Mesothelial cell of epicardium (in vitro differentiated cells): ENCODE results near the gene CCNQ. TPM values are rescaled to one million over a fixed set of nuclear protein-coding genes. Genes with fewer than 3 reads are reported as not detected.

Source experiments
- DNase-seq, 2 experiments: peaks; one replicate each; pipeline ENCODE4 v3.0.0; 2021; ENCODE audit warnings: low spot score in 2 of 2; ENCODE audit not compliant: unreplicated experiment in 2 of 2
- H3K27ac Mint-ChIP-seq: 2 replicates; pipeline ENCODE4 v1.8.0; 2021; ENCODE audit warnings: mixed read lengths
- H3K27me3 Mint-ChIP-seq: 2 replicates; pipeline ENCODE4 v1.8.0; 2021; ENCODE audit warnings: low read depth, mixed read lengths
- H3K36me3 Mint-ChIP-seq: 2 replicates; pipeline ENCODE4 v1.8.0; 2021; ENCODE audit warnings: mixed read lengths
- H3K4me1 Mint-ChIP-seq: 2 replicates; pipeline ENCODE4 v1.8.0; 2021; ENCODE audit warnings: mixed read lengths
- H3K4me3 Mint-ChIP-seq: 2 replicates; pipeline ENCODE4 v1.8.0; 2021; ENCODE audit warnings: mild to moderate bottlenecking, moderate library complexity, mixed read lengths
- H3K9me3 Mint-ChIP-seq: 2 replicates; pipeline ENCODE4 v1.8.0; 2021; ENCODE audit warnings: mixed read lengths
- total RNA-seq: library from RNA; stranded (reverse); gene quantifications from 3 replicates; pipeline ENCODE4 v1.2.1, GENCODE V29; 2021
- TF ChIP-seq, protein P1 (sequence below): fragments of 200-600 bp; sonication (generic); IDR thresholded peaks from one replicate; pipeline ENCODE4 v1.5.0; 2021; ENCODE audit warnings: antibody characterized with exemption; ENCODE audit not compliant: unreplicated experiment

CCNQ gene
- total RNA-seq, 1 donor from 2014 or later, result 17.3 TPM

DNA sequence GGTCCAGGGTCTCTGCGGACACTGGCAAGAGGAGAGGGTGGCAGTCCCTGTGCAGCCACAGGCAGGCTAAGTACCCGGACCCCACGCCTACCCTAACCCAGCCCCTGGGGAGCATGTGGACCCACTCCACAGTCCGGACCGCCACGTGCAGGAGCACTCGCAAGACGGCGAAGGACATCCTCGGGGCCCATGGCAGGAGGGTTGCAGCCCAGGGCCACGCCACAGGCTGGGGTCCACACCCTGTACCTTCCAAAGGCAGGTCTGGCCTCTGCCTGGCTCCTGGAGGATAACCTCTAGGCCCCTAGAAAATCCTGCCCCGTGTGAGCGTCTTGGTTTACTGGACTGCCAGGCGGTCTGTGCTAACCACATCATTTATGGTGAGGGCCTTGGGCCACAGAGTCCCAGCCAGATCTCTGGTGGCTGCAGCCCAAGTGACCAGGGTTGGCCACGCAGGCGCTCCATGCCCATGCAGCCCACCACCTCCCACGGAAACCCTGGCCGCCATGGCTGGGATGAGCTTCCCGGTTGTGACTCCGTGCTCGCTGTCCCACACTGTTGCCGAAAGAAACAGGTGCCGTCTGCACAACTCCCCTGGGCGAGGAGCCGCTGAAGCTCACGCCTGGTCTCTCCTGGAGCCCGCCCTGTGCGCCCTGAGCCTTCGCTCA lies 10.0 kb downstream of the CCNQ start:
- Mint-ChIP-seq H3K36me3 (peaks cover 20% of the 10 kb centered on the region), H3K27ac (no peak overlapping the region), H3K9me3 (peaks cover 4% of the 10 kb centered on the region), H3K4me3 (no peak overlapping the region), H3K4me1 (no peaks in the 10 kb centered on the region), H3K27me3 (no peaks in the 10 kb centered on the region)
- no peak for DNase-seq
- TF ChIP-seq, protein P1, sequence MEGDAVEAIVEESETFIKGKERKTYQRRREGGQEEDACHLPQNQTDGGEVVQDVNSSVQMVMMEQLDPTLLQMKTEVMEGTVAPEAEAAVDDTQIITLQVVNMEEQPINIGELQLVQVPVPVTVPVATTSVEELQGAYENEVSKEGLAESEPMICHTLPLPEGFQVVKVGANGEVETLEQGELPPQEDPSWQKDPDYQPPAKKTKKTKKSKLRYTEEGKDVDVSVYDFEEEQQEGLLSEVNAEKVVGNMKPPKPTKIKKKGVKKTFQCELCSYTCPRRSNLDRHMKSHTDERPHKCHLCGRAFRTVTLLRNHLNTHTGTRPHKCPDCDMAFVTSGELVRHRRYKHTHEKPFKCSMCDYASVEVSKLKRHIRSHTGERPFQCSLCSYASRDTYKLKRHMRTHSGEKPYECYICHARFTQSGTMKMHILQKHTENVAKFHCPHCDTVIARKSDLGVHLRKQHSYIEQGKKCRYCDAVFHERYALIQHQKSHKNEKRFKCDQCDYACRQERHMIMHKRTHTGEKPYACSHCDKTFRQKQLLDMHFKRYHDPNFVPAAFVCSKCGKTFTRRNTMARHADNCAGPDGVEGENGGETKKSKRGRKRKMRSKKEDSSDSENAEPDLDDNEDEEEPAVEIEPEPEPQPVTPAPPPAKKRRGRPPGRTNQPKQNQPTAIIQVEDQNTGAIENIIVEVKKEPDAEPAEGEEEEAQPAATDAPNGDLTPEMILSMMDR, result no peak

DNA sequence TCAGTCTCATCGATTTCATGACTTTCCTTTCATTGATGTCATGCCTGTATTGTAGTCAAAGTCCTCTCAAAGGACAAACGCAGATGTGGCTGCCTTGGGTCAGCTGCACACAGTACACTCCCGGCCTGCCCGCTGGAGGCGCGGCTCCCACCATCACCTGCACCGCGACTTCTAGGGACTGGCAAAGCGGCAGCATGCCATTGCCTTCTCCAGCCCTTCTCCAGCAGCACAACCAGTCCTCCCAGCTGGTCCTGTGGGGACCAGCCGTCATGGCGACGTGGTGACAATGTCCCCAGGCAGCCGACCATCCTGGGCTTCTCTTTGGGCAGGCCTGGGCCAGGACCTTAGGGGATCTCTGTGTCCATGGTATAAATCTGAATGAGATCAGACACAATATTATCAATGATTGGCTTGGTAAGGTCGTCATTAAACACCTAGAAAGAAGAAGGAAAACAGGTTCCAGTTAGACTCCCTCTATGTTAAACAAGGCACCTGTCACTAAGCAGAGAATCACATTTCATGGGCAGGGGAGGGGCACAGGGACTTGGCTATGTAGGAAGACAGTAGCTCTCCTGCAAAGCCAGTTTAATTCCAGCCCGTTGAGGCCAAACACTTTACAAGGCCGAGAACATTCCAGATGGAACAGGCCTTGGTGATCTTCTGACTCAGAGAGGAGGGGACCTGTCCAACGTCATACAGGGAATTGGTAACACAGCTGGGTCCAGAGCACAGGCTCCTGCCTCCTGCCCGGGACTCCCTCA lies 10.7 kb downstream of the CCNQ start:
- TF ChIP-seq, protein P1, result no peak
- H3K4me3 Mint-ChIP-seq, result no peak overlapping the region
- H3K27me3 Mint-ChIP-seq, result no peaks in the 10 kb centered on the region
- peaks cover 4% of the 10 kb centered on the region for H3K9me3 Mint-ChIP-seq
- no peak overlapping the region for H3K27ac Mint-ChIP-seq
- H3K4me1 Mint-ChIP-seq, result peaks cover 3% of the 10 kb centered on the region
- DNase-seq, result no peak
- peaks cover 16% of the 10 kb centered on the region for H3K36me3 Mint-ChIP-seq

DNA sequence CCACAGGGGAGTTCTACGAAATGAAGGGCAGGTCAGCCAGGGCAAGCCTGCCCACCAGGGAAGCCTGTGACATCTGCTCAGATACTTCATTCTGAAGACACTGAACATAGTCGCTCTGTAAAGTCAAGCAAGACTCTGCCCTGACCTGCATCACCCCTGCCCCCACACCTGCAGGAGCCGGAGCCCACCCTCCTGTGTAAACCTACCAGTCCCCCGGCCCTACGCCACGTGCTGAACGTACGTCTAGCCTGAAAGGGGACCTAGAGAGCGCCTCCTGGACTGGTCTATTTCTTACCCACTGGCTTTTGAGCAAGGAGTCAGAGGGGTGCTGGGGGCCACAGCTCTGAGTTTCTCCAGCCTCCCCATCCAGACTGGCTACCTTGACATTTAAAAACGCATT lies 11.6 kb downstream of the CCNQ start:
- no peak overlapping the region for H3K4me3 Mint-ChIP-seq

DNA sequence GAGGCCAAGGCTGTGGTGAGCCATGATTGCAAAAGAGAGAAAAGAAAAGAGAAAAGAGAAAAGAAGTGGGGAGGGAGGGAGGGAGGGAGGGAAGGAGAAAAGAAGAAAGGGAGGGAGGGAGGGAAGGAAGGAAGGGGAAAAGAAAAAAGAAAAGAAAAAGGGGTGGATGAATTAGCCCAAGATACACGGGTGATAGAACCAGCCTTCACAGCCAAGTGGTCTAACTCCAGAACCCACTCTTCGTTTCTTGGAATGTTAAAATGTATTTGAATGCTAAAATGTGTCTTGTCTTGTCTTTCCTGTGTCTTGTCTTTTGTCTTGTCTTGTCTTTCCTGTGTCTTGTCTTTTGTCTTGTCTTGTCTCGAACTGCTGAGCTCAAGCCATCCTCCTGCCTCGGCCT lies 13.1 kb downstream of the CCNQ start:
- DNase-seq, result no peak
- H3K27ac Mint-ChIP-seq, result no peak overlapping the region
- TF ChIP-seq, protein P1, result no peak
- H3K4me1 Mint-ChIP-seq, result peaks cover 15% of the 10 kb centered on the region
- H3K27me3 Mint-ChIP-seq, result no peaks in the 10 kb centered on the region
- no peak overlapping the region for H3K4me3 Mint-ChIP-seq
- H3K9me3 Mint-ChIP-seq, result peaks cover 4% of the 10 kb centered on the region
- peaks cover 7% of the 10 kb centered on the region for H3K36me3 Mint-ChIP-seq

More for the DNA sequence above, 11.6 kb downstream of the CCNQ start:
- Mint-ChIP-seq H3K27ac (no peak overlapping the region), H3K9me3 (peaks cover 4% of the 10 kb centered on the region), H3K27me3 (no peaks in the 10 kb centered on the region), H3K4me1 (peaks cover 11% of the 10 kb centered on the region), H3K36me3 (peaks cover 11% of the 10 kb centered on the region)
- no peak for DNase-seq
- TF ChIP-seq, protein P1, result no peak

DNA sequence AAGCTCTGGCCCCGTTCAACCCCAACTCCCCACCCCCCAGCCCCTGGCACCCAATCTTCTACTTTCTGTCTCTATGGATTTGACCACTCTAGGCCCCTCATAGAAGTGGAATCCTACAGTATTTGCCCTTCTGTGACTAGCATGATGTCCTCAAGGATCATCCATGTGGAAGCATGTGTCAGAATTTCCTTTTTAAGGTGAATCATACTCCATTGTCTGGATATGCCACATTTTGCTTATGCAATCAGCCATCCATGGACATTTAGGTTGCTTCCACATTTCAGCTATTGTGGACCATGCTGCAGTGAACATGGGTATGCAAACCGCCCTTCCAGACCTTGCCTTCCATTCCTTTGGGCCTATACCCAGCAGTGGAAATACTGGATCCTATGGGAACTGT lies 15.5 kb downstream of the CCNQ start:
- peaks cover 4% of the 10 kb centered on the region for H3K36me3 Mint-ChIP-seq
- no peaks in the 10 kb centered on the region for H3K27me3 Mint-ChIP-seq
- DNase-seq, result no peak
- H3K4me3 Mint-ChIP-seq, result no peak overlapping the region
- H3K9me3 Mint-ChIP-seq, result peaks cover 4% of the 10 kb centered on the region
- peaks cover 20% of the 10 kb centered on the region for H3K4me1 Mint-ChIP-seq
- no peak overlapping the region for H3K27ac Mint-ChIP-seq
- TF ChIP-seq, protein P1, result no peak
